GM10266 (cell line): ENCODE results near the gene PPFIA2.

Source experiments
- DNase-seq: peaks from one replicate; pipeline ENCODE4 v3.0.0; 2012; ENCODE audit errors: extremely low spot score
- TF ChIP-seq, protein P1 (sequence below): IDR thresholded peaks from 2 replicates; pipeline ENCODE4 v1.5.1; 2012; ENCODE audit warnings: mild to moderate bottlenecking, low read depth; ENCODE audit not compliant: control insufficient read depth, insufficient read depth; ENCODE audit errors: missing control alignments

The PPFIA2 gene

GRCh38 chr12:81546811-81547210, 212.3 kb downstream of the PPFIA2 start:
- DNase-seq: no peak
- TF ChIP-seq, protein P1, sequence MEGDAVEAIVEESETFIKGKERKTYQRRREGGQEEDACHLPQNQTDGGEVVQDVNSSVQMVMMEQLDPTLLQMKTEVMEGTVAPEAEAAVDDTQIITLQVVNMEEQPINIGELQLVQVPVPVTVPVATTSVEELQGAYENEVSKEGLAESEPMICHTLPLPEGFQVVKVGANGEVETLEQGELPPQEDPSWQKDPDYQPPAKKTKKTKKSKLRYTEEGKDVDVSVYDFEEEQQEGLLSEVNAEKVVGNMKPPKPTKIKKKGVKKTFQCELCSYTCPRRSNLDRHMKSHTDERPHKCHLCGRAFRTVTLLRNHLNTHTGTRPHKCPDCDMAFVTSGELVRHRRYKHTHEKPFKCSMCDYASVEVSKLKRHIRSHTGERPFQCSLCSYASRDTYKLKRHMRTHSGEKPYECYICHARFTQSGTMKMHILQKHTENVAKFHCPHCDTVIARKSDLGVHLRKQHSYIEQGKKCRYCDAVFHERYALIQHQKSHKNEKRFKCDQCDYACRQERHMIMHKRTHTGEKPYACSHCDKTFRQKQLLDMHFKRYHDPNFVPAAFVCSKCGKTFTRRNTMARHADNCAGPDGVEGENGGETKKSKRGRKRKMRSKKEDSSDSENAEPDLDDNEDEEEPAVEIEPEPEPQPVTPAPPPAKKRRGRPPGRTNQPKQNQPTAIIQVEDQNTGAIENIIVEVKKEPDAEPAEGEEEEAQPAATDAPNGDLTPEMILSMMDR: no peak

GRCh38 chr12:81543621-81544139, 215.5 kb downstream of the PPFIA2 start:
- no peak for DNase-seq
- TF ChIP-seq, protein P1: no peak

DNA sequence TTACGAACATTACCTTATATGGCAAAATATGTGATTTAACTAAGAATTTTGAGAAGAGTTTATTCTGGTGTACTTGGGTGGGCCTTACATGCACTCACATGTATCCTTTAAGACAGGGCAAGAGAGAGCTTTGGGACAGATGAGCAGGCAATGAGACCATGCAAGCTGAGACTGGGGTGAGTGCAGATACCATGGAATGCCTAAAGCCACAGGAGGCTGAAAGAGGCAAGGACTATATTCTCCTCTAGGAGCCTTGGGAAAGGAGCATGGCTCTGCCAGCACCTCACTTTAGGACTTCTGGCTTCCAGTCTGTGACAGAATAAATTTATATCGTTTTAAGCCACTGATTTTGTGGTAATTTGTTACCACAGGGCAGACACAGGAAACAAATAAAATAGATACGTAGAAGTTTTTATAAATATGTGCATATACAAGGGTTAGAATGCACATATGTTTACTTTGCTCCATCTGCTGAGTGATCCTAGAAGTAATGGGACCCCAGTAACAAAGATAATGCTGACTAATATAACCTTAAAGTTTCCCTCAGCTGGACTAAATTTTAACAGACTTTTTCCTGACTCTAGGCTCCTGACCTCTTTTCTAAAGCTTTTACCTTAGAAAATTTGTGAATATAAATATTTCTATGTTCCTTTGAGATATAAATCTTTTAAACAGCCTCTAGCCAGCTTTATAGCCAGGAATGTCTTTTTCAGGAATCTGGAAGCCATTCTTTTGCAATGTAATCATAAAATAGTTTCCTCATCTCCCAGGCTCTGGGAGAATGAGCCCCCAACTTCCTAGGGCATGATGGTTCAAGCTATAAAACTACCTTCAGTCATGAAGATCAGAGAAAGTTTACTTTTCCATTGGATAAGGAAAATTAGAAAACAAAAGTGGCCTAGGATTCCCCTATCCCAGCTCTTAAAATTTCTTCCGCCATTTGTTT, 216.8 kb downstream of the PPFIA2 start:
- no peak for DNase-seq

GRCh38 chr12:81541121-81541520, 218.0 kb downstream of the PPFIA2 start:
- no peak for DNase-seq
- TF ChIP-seq, protein P1: no peak

More for the DNA sequence above, 216.8 kb downstream of the PPFIA2 start:
- TF ChIP-seq, protein P1: no peak

DNA sequence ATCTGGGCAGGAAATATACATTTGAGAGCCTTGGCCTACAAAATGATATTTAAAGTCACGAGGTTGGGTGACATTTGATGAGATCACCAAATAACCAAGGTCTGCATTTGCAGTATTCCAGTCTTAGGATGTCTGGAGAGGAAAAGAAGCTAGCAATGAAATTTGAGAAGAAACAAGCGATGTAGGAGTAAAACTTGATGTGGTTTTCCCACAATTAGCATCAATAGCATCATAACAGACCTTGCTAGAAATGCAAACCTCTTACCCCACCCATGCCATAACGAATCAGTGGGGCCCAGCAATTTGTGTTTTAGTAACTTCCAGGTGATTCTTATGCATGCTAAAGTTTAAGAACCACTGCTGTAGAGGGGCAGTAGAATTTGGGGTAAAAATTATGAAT, 219.9 kb downstream of the PPFIA2 start:
- no peak for DNase-seq
- TF ChIP-seq, protein P1: no peak

DNA sequence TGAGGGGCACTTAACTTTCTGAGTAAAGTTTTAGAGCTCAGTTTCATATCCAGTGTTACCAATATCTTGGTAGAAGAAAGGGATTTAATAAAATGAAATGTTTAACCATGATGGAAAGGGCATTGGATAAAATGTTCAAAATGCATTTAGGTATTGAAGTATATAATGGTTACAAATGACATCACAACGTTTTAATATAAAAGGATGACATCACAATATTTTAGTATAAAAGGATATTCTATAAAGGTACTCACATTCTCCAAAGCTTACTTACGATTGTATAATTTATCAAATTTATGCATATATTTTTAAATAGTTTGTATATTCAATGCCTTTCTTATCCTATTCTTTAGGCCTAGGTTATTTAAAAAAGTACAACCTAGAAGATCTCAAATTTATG, 226.1 kb downstream of the PPFIA2 start:
- no peak for DNase-seq
- TF ChIP-seq, protein P1: no peak

- TF ChIP-seq, protein P1: no peak
- no peak for DNase-seq
Measured at GRCh38 chr12:81530352-81530751, 228.8 kb downstream of the PPFIA2 start.
